ENCODE measurements around the gene TANGO6.

The TANGO6 gene

GRCh38 chr16:69106491-69107315 is 263.4 kb downstream of the TANGO6 start:
- Histone ChIP-seq H3K36me3 (peaks cover 24% of the 10 kb centered on the region), H3K27ac (no peak overlapping the region), H3K4me2 (peak overlapping the region; percentile 100), H3K4me1 (peaks cover 20% of the 10 kb centered on the region; the same call in 1 of the 2 replicates), H3K9me3 (no peaks in the 10 kb centered on the region), H4K20me1 (peaks cover 73% of the 10 kb centered on the region), H3K4me3 (peak overlapping the region; percentile 75), H3K27me3 (peaks cover 48% of the 10 kb centered on the region), H3K9ac (peak overlapping the region; percentile 62; the same call in 1 of the 2 replicates)
- TF ChIP-seq Cebpa-rat (IDR thresholded peaks at IDR 0.05): no peak

DNA sequence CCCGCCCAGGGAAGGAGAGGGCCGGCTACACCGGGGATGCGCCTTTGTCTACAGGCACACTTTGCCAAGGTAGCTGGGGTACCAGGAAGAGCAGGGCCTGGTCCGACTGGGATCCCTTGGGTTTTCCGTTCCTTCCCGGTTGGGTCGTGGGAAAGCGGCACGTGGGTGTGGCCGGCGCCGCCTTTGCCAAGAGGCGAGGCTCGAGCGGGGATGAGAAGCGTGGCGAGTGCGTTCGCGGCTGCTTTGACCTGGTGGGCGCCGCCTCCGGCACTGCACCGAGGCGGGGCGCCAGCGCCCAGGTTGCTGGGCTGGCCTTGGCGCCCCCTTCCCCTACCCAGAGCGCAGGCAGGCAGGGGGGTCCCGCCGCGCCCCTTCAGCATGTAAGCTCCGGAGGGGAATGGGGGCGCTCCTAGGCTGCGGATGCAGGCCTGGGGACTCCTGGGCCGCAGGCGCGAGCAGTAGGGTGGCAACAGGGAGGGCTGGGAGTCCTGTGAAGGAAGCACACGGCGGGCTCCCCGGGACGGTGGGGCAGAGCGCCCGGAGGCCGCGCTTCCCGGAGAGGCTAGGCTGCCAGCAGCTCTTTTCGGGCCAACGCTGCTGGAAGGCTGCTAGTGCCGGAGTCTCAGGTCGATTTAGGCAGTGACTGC is 264.1 kb downstream of the TANGO6 start:
- peaks cover 80% of the 10 kb centered on the region for H4K20me1 ChIP-seq
- H3K27ac ChIP-seq: no peak overlapping the region
- H3K9ac ChIP-seq: no peak overlapping the region
- peaks cover 32% of the 10 kb centered on the region for H3K36me3 ChIP-seq
- H3K4me2 ChIP-seq: peak overlapping the region; percentile 100
- H3K27me3 ChIP-seq: peaks cover 48% of the 10 kb centered on the region
- TF ChIP-seq Cebpa-rat (IDR thresholded peaks at IDR 0.05): no peak
- H3K4me1 ChIP-seq: peaks cover 20% of the 10 kb centered on the region; the same call in 1 of the 2 replicates
- no peaks in the 10 kb centered on the region for H3K9me3 ChIP-seq
- peak overlapping the region; percentile 75; the same call in 1 of the 2 replicates for H3K4me3 ChIP-seq

DNA sequence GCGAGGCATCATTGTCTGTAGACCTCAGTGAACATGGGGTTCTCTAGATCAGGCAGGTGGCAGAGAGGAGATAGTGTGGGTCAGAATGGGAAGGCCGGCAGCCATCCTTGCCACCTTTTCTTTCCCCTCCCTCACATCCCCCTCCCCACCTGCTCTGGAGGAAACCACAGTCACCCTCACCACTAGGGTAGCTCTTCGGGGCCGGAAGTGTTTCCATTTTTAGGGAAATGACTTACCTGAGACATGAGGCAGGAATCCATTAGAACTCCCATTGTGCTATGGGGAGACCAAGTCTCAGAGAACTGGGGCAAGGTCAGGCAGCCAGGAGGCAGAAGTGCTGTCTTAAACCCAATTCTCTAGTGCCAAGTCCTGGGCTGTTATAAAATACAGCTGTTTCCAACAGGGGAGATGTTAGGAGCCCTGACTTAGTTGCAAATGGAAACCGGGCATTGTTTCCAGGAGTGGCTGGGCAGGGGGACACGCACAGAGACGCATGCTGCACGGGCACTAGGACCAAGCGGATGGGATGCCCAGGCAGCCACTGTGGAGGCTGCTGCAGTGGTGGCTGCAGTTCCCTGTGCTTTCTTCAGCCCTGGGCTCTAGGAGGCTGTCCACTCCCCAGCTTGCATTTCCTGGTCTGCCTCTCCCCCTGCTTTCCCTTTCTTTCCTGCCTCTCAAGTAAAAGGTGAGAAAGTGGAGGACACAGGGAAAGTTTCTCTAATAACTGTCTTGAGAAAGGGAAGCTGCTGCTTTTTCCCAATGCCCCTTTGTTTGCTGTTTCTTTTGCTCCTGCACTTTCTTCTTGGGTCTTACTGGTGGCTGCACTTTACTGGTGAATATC is 265.0 kb downstream of the TANGO6 start:
- Histone ChIP-seq H4K20me1 (peaks cover 89% of the 10 kb centered on the region), H3K4me2 (no peak overlapping the region), H3K27me3 (peaks cover 48% of the 10 kb centered on the region), H3K9me3 (no peaks in the 10 kb centered on the region), H3K36me3 (peaks cover 39% of the 10 kb centered on the region), H3K27ac (no peak overlapping the region), H3K4me1 (peaks cover 20% of the 10 kb centered on the region; the same call in 1 of the 2 replicates), H3K9ac (no peak overlapping the region), H3K4me3 (no peak overlapping the region)
- TF ChIP-seq Cebpa-rat (IDR thresholded peaks at IDR 0.05): no peak

DNA sequence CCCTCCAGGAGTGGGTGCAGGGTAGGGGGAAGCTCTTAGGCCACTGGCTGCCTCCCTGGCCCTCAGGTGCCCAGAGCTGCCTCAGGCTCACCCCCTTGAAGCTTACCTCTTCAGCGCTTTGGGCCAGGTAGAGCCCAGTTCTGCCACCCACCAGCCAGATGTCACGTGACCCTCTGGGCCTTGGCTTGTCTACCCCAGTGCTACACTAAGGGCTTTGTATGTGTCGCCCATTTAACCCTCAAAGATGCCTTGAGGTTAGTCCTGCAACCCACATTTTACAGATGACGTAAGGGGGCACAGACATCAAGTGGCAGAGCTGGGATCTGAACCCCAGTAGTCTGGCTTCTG is 265.5 kb downstream of the TANGO6 start:
- H3K27ac ChIP-seq: no peak overlapping the region
- no peak overlapping the region for H3K9ac ChIP-seq

GRCh38 chr16:69109486-69110270 is 266.3 kb downstream of the TANGO6 start:
- peaks cover 53% of the 10 kb centered on the region for H3K36me3 ChIP-seq
- H3K9me3 ChIP-seq: no peaks in the 10 kb centered on the region
- peaks cover 100% of the 10 kb centered on the region for H4K20me1 ChIP-seq

More for the DNA sequence above, 265.5 kb downstream of the TANGO6 start:
- Histone ChIP-seq H3K27me3 (peaks cover 48% of the 10 kb centered on the region), H3K4me1 (peaks cover 20% of the 10 kb centered on the region; the same call in 1 of the 2 replicates), H3K9me3 (no peaks in the 10 kb centered on the region), H3K4me3 (no peak overlapping the region), H4K20me1 (peaks cover 94% of the 10 kb centered on the region), H3K4me2 (no peak overlapping the region), H3K36me3 (peaks cover 45% of the 10 kb centered on the region)
- no peak for TF ChIP-seq Cebpa-rat (IDR thresholded peaks at IDR 0.05)

DNA sequence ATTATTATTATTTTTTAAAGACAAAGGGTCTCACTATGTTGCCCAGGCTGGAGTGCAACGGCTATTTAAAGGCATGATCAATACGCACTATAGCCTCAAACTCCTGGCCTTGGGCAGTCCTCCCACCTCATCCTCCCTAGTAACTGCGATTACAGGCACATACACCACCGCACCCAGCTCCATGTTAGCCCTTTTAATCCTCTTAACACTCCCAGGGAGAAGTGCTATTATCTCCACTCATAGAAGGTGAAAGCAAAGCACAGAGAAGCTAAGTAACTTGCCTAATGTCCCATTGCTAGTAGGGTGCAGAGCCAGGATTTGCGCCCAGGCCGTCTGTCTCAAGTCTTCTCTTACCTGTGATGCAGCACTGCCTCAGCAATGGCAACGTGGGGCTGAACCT is 267.1 kb downstream of the TANGO6 start:
- Histone ChIP-seq H3K4me1 (peaks cover 26% of the 10 kb centered on the region; the same call in 1 of the 2 replicates), H3K9me3 (no peaks in the 10 kb centered on the region), H3K36me3 (peaks cover 61% of the 10 kb centered on the region), H4K20me1 (peaks cover 100% of the 10 kb centered on the region), H3K9ac (no peak overlapping the region), H3K4me3 (no peak overlapping the region), H3K4me2 (no peak overlapping the region), H3K27ac (no peak overlapping the region), H3K27me3 (peaks cover 38% of the 10 kb centered on the region)
- no peak for TF ChIP-seq Cebpa-rat (IDR thresholded peaks at IDR 0.05)

More at GRCh38 chr16:69109486-69110270, 266.3 kb downstream of the TANGO6 start:
- H3K4me1 ChIP-seq: peaks cover 22% of the 10 kb centered on the region; the same call in 1 of the 2 replicates
- no peak overlapping the region for H3K4me3 ChIP-seq
- H3K9ac ChIP-seq: no peak overlapping the region
- no peak for TF ChIP-seq Cebpa-rat (IDR thresholded peaks at IDR 0.05)
- H3K27ac ChIP-seq: no peak overlapping the region
- H3K27me3 ChIP-seq: peaks cover 45% of the 10 kb centered on the region
- no peak overlapping the region for H3K4me2 ChIP-seq

GRCh38 chr16:69111216-69111875 is 268.0 kb downstream of the TANGO6 start:
- no peak overlapping the region for H3K9ac ChIP-seq
- no peak for TF ChIP-seq Cebpa-rat (IDR thresholded peaks at IDR 0.05)
- H3K36me3 ChIP-seq: peaks cover 70% of the 10 kb centered on the region

GRCh38 chr16:69111876-69112230 is 268.5 kb downstream of the TANGO6 start:
- H3K4me2 ChIP-seq: no peak overlapping the region
- H3K27me3 ChIP-seq: peaks cover 23% of the 10 kb centered on the region
- H4K20me1 ChIP-seq: peaks cover 100% of the 10 kb centered on the region
- peaks cover 20% of the 10 kb centered on the region; the same call in 1 of the 2 replicates for H3K4me1 ChIP-seq
- H3K9me3 ChIP-seq: no peaks in the 10 kb centered on the region
- no peak overlapping the region for H3K27ac ChIP-seq
- no peak overlapping the region for H3K9ac ChIP-seq
- peaks cover 75% of the 10 kb centered on the region for H3K36me3 ChIP-seq
- TF ChIP-seq Cebpa-rat (IDR thresholded peaks at IDR 0.05): no peak
- H3K4me3 ChIP-seq: no peak overlapping the region

More at GRCh38 chr16:69111216-69111875, 268.0 kb downstream of the TANGO6 start:
- Histone ChIP-seq H3K4me1 (peaks cover 25% of the 10 kb centered on the region; the same call in 1 of the 2 replicates), H3K27ac (no peak overlapping the region), H3K4me3 (no peak overlapping the region), H3K27me3 (peaks cover 28% of the 10 kb centered on the region), H3K9me3 (no peaks in the 10 kb centered on the region), H3K4me2 (no peak overlapping the region), H4K20me1 (peaks cover 100% of the 10 kb centered on the region)
